GM18502 (cell line): ENCODE measurements around the gene PEAR1.

Source experiments
- ATAC-seq: cut with Tn5 transposase; IDR thresholded peaks from one replicate; pipeline ENCODE4 v1.9.1; 2021; ENCODE audit warnings: mild to moderate bottlenecking; ENCODE audit not compliant: unreplicated experiment, poor library complexity

The PEAR1 gene

GRCh38 chr1:156881663-156882062 is 11.9 kb upstream of the PEAR1 start:
- no peak for ATAC-seq

- ATAC-seq: no peak
These were observed 11.0 kb upstream of the PEAR1 start for GRCh38 chr1:156882543-156882942.

GRCh38 chr1:156883919-156884318 is 9.6 kb upstream of the PEAR1 start:
- no peak for ATAC-seq

GRCh38 chr1:156884560-156885184 is 8.8 kb upstream of the PEAR1 start:
- ATAC-seq: no peak

GRCh38 chr1:156885314-156885713 is 8.2 kb upstream of the PEAR1 start:
- no peak for ATAC-seq

GRCh38 chr1:156885880-156886355 is 7.6 kb upstream of the PEAR1 start:
- no peak for ATAC-seq

- ATAC-seq: no peak
These were observed 6.8 kb upstream of the PEAR1 start for GRCh38 chr1:156886583-156887281.

- ATAC-seq: no peak
These were observed 6.2 kb upstream of the PEAR1 start for GRCh38 chr1:156887317-156887716.

- no peak for ATAC-seq
These were observed 5.8 kb upstream of the PEAR1 start for GRCh38 chr1:156887734-156888133.

GRCh38 chr1:156889802-156890580 is 3.5 kb upstream of the PEAR1 start:
- no peak for ATAC-seq

GRCh38 chr1:156892190-156893047 is 1.1 kb upstream of the PEAR1 start:
- no peak for ATAC-seq

GRCh38 chr1:156894001-156894400 is 483 bp downstream of the PEAR1 start:
- no peak for ATAC-seq

- no peak for ATAC-seq
These were observed 1.4 kb downstream of the PEAR1 start for GRCh38 chr1:156894711-156895454.

GRCh38 chr1:156895455-156895812 is 1.9 kb downstream of the PEAR1 start:
- ATAC-seq: no peak

GRCh38 chr1:156895927-156896326 is 2.4 kb downstream of the PEAR1 start:
- no peak for ATAC-seq

- no peak for ATAC-seq
These were observed 3.0 kb downstream of the PEAR1 start for GRCh38 chr1:156896490-156897033.

- no peak for ATAC-seq
These were observed 3.7 kb downstream of the PEAR1 start for GRCh38 chr1:156897078-156897825.

- no peak for ATAC-seq
These were observed 4.6 kb downstream of the PEAR1 start for GRCh38 chr1:156898161-156898566.
